GM12872 (cell line): ENCODE results near the gene EVA1C.

ENCODE experiments used
- TF ChIP-seq, protein P1 (sequence below): IDR thresholded peaks from 3 replicates; pipeline ENCODE4 v1.5.1; 2011; ENCODE audit warnings: low read depth, mild to moderate bottlenecking, low read length, moderate library complexity; ENCODE audit not compliant: insufficient read depth

EVA1C gene

DNA sequence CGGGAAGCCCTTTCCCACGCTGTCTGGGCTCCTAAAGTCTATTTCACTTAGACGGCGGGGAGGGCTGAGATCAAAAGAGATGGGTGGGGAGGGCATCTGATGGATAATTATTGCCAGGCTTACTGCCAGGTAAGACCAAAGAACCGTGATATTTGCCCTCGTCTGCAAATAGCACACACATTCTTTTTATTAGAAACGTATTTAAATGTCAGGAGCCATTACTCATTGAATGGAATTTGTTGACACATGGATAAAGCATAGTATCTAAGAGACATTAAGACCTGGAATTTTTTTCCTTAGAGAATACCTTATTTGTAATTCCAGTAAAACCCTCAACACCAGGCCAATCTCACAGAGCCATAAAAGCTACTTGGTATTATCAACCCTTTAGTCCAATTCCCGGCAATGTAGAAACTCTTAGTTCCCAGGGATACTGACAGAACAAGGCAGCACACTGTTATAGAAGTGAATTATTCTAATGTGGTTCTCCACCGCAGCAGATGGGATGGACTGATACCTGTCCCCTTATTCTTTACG, 30.3 kb upstream of the EVA1C start:
- TF ChIP-seq, protein P1, sequence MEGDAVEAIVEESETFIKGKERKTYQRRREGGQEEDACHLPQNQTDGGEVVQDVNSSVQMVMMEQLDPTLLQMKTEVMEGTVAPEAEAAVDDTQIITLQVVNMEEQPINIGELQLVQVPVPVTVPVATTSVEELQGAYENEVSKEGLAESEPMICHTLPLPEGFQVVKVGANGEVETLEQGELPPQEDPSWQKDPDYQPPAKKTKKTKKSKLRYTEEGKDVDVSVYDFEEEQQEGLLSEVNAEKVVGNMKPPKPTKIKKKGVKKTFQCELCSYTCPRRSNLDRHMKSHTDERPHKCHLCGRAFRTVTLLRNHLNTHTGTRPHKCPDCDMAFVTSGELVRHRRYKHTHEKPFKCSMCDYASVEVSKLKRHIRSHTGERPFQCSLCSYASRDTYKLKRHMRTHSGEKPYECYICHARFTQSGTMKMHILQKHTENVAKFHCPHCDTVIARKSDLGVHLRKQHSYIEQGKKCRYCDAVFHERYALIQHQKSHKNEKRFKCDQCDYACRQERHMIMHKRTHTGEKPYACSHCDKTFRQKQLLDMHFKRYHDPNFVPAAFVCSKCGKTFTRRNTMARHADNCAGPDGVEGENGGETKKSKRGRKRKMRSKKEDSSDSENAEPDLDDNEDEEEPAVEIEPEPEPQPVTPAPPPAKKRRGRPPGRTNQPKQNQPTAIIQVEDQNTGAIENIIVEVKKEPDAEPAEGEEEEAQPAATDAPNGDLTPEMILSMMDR = no peak

DNA sequence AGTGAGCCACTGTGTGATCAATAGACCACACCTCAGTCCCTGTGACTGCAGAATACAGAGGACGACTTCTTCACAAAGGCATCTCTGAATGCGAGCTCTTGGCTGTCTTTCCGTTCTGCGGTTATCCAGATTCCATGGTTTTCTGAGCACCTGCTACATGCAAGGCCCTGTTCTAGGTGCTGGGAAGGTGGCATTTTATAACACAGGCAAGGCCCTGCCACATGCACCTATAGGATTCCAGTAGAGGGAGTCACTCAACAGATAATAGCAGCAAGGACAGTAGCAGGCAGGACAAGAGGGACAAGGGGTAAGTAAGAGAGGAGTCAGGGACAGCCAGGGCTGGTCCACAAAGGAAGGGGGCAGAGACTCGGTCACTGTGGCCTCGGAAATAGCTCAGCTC, 28.7 kb upstream of the EVA1C start:
- TF ChIP-seq, protein P1 = peak; percentile 17; the same call in 1 of the 3 replicates

DNA sequence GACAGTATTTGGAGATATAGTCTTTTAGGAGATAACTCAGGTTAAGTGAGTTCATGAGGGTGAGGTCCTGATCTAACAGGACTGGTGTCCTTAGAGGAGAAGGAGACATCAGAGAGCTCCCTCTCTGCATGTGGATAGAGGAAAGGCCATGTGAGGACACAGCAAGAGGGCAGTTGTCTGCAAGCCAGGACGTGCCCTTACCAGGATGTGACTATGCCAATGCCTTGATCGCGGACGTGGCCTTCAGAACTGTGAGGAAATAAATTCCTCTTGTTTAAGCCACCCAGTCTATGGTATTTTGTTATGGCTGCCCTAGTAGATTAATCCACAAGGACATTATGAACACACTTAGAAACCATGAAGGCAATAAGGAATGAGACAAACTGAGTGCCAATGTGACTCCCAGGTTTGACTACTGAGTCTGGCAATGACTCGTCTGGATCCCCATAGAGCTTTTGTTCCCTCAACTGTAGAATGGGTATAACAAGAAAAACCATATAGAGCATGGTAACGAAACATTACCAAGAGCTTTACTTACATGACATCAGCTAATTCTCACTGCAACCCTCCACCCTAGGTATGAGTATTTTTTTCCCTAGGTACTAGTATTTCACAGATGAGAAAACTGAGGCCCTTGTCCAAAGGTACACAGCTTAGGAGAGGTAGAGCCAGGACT, 26.2 kb upstream of the EVA1C start:
- TF ChIP-seq, protein P1 = no peak

DNA sequence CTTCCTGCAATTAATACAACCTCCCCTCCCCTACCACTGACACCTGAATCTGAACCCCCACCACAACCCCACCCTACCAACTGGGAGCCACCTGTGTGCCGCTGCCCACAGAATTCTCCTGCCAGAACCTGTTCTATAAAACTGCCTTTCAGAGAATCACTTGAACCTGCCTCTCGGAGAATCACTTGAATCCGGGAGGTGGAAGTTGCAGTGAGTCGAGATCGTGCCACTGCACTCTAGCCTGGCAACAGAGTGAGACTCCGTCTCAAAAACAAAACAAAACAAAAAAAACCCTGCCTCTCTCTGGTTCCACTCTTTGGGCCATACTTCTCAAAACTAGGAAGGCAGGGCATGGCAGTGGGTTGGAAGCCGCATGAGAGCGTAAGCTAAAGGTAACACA, 25.4 kb upstream of the EVA1C start:
- TF ChIP-seq, protein P1 = no peak

DNA sequence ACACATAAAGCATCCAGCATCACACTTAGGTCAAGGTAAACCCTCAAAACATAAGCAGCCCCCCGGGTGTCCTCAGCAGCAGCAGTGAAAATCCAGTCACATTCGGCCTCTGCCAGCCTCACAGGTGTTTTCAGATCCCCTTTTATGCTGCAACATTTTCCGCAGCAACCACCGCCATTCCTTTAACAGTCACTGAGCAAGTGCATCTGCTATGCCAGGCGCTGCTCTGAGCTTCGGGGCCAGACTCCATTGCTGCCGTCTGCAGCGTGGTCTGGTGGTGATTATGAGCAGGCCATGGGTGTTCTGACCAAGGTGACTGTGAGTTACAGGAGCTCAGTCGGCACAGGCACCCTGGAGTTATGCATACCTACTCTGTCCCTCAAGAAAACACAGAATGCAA, 24.2 kb upstream of the EVA1C start:
- TF ChIP-seq, protein P1 = no peak

DNA sequence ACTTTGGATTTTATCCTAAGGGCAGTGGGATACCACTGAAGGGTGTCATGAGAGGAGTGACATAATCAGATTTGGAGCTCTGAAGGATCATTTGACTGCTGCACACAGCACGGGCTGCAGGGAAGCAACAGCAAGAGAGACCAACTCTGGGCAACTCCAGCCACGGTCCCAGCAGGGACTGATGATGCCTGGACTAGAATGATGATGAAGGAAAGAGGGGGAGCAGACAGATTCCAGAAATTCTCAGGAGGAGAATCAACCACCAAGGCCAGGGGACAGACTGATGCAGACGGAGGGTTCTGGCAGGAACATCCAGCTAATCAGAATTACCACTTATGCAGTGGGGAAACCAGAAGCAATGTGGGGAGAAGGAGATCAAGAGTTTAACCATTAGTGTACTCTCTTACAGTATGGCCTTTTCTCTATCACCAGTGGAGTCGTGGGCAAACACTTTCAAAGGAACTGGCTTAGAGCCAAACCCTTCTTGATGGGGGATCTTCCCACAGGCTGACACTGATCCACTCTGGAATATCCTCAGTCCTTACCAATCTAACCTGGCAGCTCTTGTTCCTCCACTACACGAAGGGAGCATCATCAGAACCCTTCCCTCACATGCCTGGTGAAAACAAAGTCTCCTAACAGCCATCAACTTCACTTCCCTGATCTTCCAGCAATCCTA, 23.0 kb upstream of the EVA1C start:
- TF ChIP-seq, protein P1 = no peak

DNA sequence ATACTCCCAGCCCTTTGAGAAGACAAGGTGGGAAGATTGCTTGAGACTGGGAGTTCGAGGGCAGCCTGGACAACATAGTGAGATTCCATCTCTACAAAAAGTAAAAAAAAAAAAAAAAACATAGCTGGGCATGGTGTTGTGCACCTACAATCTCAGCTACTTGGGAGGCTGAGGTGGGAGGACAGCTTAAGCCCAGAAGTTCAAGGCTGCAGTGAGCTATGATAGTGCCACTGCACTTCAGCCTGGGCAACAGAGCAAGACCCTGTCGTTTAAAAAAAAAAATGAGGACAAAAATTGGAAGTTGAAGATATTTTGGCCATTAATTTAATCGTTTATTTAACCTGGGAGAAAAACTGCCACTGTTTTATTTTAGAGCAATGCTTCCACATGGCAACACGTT, 20.8 kb upstream of the EVA1C start:
- TF ChIP-seq, protein P1 = no peak
